IPS-15b (cell line): Measurements from ENCODE around the gene CPA4.
"Not testable (repeated sequence)": the region's sequence is repeated elsewhere in the genome, so short reads cannot be mapped to it uniquely, and the experiment has no call there.

Source experiments
- H3K27me3 ChIP-seq: one replicate; pipeline ENCODE4 v1.6.1; 2013; ENCODE audit warnings: low read length; ENCODE audit not compliant: control insufficient read depth, insufficient read depth
- H3K36me3 ChIP-seq: one replicate; pipeline ENCODE4 v1.6.1; 2013; ENCODE audit warnings: low read length; ENCODE audit not compliant: control insufficient read depth, insufficient read depth
- H3K4me1 ChIP-seq: one replicate; pipeline ENCODE4 v1.6.1; 2013; ENCODE audit warnings: mild to moderate bottlenecking, low read length; ENCODE audit not compliant: control insufficient read depth, insufficient read depth
- H3K4me3 ChIP-seq: one replicate; pipeline ENCODE4 v1.5.1; 2013; ENCODE audit warnings: low read depth, low read length
- H3K9ac ChIP-seq: one replicate; pipeline ENCODE4 v1.6.1; 2013; ENCODE audit warnings: low read depth, mild to moderate bottlenecking, low read length
- H3K9me3 ChIP-seq: one replicate; pipeline ENCODE4 v1.6.1; 2013; ENCODE audit warnings: mild to moderate bottlenecking, low read length; ENCODE audit not compliant: control insufficient read depth, insufficient read depth

CPA4 gene

GRCh38 chr7:130309986-130310385 is 17.0 kb downstream of the CPA4 start:
- no peaks in the 10 kb centered on the region for H3K36me3 ChIP-seq
- H3K9me3 ChIP-seq, result no peaks in the 10 kb centered on the region
- H3K9ac ChIP-seq, result no peak overlapping the region
- H3K4me1 ChIP-seq, result no peaks in the 10 kb centered on the region
- H3K4me3 ChIP-seq, result no peak overlapping the region
- no peaks in the 10 kb centered on the region for H3K27me3 ChIP-seq

GRCh38 chr7:130314305-130314704 is 21.3 kb downstream of the CPA4 start:
- Histone ChIP-seq H3K36me3 (no peaks in the 10 kb centered on the region), H3K4me3 (no peak overlapping the region), H3K4me1 (no peaks in the 10 kb centered on the region)

GRCh38 chr7:130319541-130319940 is 26.6 kb downstream of the CPA4 start:
- Histone ChIP-seq H3K27me3 (no peaks in the 10 kb centered on the region), H3K9me3 (no peaks in the 10 kb centered on the region), H3K9ac (no peak overlapping the region), H3K36me3 (no peaks in the 10 kb centered on the region), H3K4me3 (no peak overlapping the region), H3K4me1 (no peaks in the 10 kb centered on the region)

More at GRCh38 chr7:130314305-130314704, 21.3 kb downstream of the CPA4 start:
- H3K9me3 ChIP-seq, result no peaks in the 10 kb centered on the region
- H3K9ac ChIP-seq, result no peak overlapping the region
- no peaks in the 10 kb centered on the region for H3K27me3 ChIP-seq

GRCh38 chr7:130321542-130322229 is 28.7 kb downstream of the CPA4 start:
- H3K9ac ChIP-seq, H3K4me3 ChIP-seq, H3K27me3 ChIP-seq, H3K9me3 ChIP-seq, H3K36me3 ChIP-seq, H3K4me1 ChIP-seq: not testable (repeated sequence)

GRCh38 chr7:130322615-130323014 is 29.7 kb downstream of the CPA4 start:
- no peaks in the 10 kb centered on the region for H3K4me1 ChIP-seq
- no peak overlapping the region for H3K4me3 ChIP-seq
- H3K9me3 ChIP-seq, result no peaks in the 10 kb centered on the region
- no peak overlapping the region for H3K9ac ChIP-seq
- H3K36me3 ChIP-seq, result no peaks in the 10 kb centered on the region
- no peaks in the 10 kb centered on the region for H3K27me3 ChIP-seq

- no peak overlapping the region for H3K4me3 ChIP-seq
- H3K27me3 ChIP-seq, result no peaks in the 10 kb centered on the region
- no peak overlapping the region for H3K9ac ChIP-seq
- no peaks in the 10 kb centered on the region for H3K9me3 ChIP-seq
- no peaks in the 10 kb centered on the region for H3K36me3 ChIP-seq
- no peaks in the 10 kb centered on the region for H3K4me1 ChIP-seq
Measured at GRCh38 chr7:130324306-130324943, 31.5 kb downstream of the CPA4 start.

- Histone ChIP-seq H3K36me3 (no peaks in the 10 kb centered on the region), H3K9ac (no peak overlapping the region), H3K9me3 (no peaks in the 10 kb centered on the region), H3K4me1 (no peaks in the 10 kb centered on the region), H3K4me3 (no peak overlapping the region), H3K27me3 (no peaks in the 10 kb centered on the region)
Measured at GRCh38 chr7:130329681-130330080, 36.7 kb downstream of the CPA4 start.

- no peaks in the 10 kb centered on the region for H3K36me3 ChIP-seq
- no peaks in the 10 kb centered on the region for H3K4me1 ChIP-seq
- H3K4me3 ChIP-seq, result no peak overlapping the region
- H3K9ac ChIP-seq, result no peak overlapping the region
- no peaks in the 10 kb centered on the region for H3K9me3 ChIP-seq
- no peaks in the 10 kb centered on the region for H3K27me3 ChIP-seq
Measured at GRCh38 chr7:130332259-130333053, 39.5 kb downstream of the CPA4 start.

- H3K9ac ChIP-seq, result no peak overlapping the region
- no peaks in the 10 kb centered on the region for H3K27me3 ChIP-seq
- no peaks in the 10 kb centered on the region for H3K9me3 ChIP-seq
- H3K36me3 ChIP-seq, result no peaks in the 10 kb centered on the region
- no peak overlapping the region for H3K4me3 ChIP-seq
- peaks cover 6% of the 10 kb centered on the region for H3K4me1 ChIP-seq
Measured at GRCh38 chr7:130333832-130334231, 40.9 kb downstream of the CPA4 start.

- no peak overlapping the region for H3K4me3 ChIP-seq
- no peak overlapping the region for H3K9ac ChIP-seq
- H3K9me3 ChIP-seq, result no peaks in the 10 kb centered on the region
- no peaks in the 10 kb centered on the region for H3K27me3 ChIP-seq
- no peaks in the 10 kb centered on the region for H3K36me3 ChIP-seq
- peaks cover 6% of the 10 kb centered on the region for H3K4me1 ChIP-seq
Measured at GRCh38 chr7:130334274-130334673, 41.3 kb downstream of the CPA4 start.

GRCh38 chr7:130337410-130337971 is 44.5 kb downstream of the CPA4 start:
- H3K9me3 ChIP-seq, result no peaks in the 10 kb centered on the region
- no peak overlapping the region for H3K4me3 ChIP-seq
- no peaks in the 10 kb centered on the region for H3K27me3 ChIP-seq
- H3K4me1 ChIP-seq, result peaks cover 6% of the 10 kb centered on the region
- H3K36me3 ChIP-seq, result no peaks in the 10 kb centered on the region
- H3K9ac ChIP-seq, result no peak overlapping the region
